Panc1 (cell line): ENCODE results near the gene BRAF. TPM values are rescaled to one million over a fixed set of nuclear protein-coding genes. Genes with fewer than 3 reads are reported as not detected.
"Not testable (repeated sequence)": the region's sequence is repeated elsewhere in the genome, so short reads cannot be mapped to it uniquely, and the experiment has no call there.

ENCODE experiments used
- ATAC-seq: fragments of 200-7000 bp; cut with Tn5 transposase; 2 replicates; pipeline ENCODE4 v1.9.1; 2020; ENCODE audit warnings: mild to moderate bottlenecking, moderate library complexity
- BruUV-seq: library from RNA; stranded (reverse); fragments of 400-500 nt; replicated peaks from 2 replicates; lab custom pipeline; 2021; lab: Mats Ljungman, UMichigan
- CTCF ChIA-PET: fragments of 300-600 bp; sonication (Branson Sonifier 250); formaldehyde crosslinking; loops from one replicate; lab custom pipeline; 2022; ENCODE audit warnings: antibody characterized with exemption; lab: Charles Lee
- POLR2A ChIA-PET: fragments of 300-600 bp; sonication (Branson Sonifier 250); formaldehyde crosslinking; loops from one replicate; lab custom pipeline; 2022; ENCODE audit warnings: antibody characterized with exemption; lab: Charles Lee
- DNase-seq: peaks from one replicate; pipeline ENCODE4 v3.0.0-alpha.2; 2010; ENCODE audit warnings: low read depth, low spot score
- H3K27ac ChIP-seq: 2 replicates; pipeline ENCODE4 v1.5.1; 2011; ENCODE audit warnings: mild to moderate bottlenecking, low read length, inconsistent platforms
- H3K27me3 ChIP-seq: fragments of 200-500 bp; sonication (Bioruptor generic); 2 replicates; pipeline ENCODE4 v1.6.0; 2014; ENCODE audit warnings: low read length, inconsistent platforms; ENCODE audit not compliant: control insufficient read depth, insufficient read depth
- H3K36me3 ChIP-seq: fragments of 200-500 bp; sonication (Bioruptor generic); 2 replicates; pipeline ENCODE4 v1.5.1; 2014; ENCODE audit warnings: inconsistent platforms, mild to moderate bottlenecking, low read length, moderate library complexity; ENCODE audit not compliant: control insufficient read depth, insufficient read depth
- H3K4me1 ChIP-seq: 2 replicates; pipeline ENCODE4 v1.5.1; 2011; ENCODE audit warnings: inconsistent platforms, mild to moderate bottlenecking, low read length, moderate library complexity; ENCODE audit not compliant: control insufficient read depth, insufficient read depth
- H3K4me3 ChIP-seq, 2 experiments: 2 replicates each; pipeline ENCODE4 v1.5.1; 2011 to 2012; ENCODE audit warnings: low read depth in 2 of 2, low read length in 2 of 2, mild to moderate bottlenecking in 2 of 2, inconsistent platforms in 1 of 2, moderate library complexity in 1 of 2
- H3K9me3 ChIP-seq: fragments of 200-500 bp; sonication (Bioruptor generic); 2 replicates; pipeline ENCODE4 v1.5.1; 2014; ENCODE audit warnings: low read depth, mild to moderate bottlenecking, inconsistent platforms, low read length, moderate library complexity; ENCODE audit not compliant: control insufficient read depth, insufficient read depth
- POLR2AphosphoS5 ChIP-seq: IDR thresholded peaks from 2 replicates; pipeline ENCODE4 v1.6.1; 2012; ENCODE audit warnings: mild to moderate bottlenecking, low read depth, low read length, moderate library complexity
- SIN3A ChIP-seq: IDR thresholded peaks from 2 replicates; pipeline ENCODE4 v1.6.1; 2012; ENCODE audit warnings: low read depth, mild to moderate bottlenecking, low read length, moderate library complexity, borderline replicate concordance; ENCODE audit not compliant: insufficient read depth
- TCF7L2 ChIP-seq: IDR thresholded peaks from 2 replicates; pipeline ENCODE4 v1.6.1; 2011; ENCODE audit warnings: mild to moderate bottlenecking, low read depth, low read length, inconsistent platforms
- in situ Hi-C: cut with HindIII; loops from 2 replicates; pipeline ENCODE4 v1.10.0; 2016; ENCODE audit warnings: low sequenced_read_pairs, low pct_unique_long_range_greater_than_20kb
- intact Hi-C: fragments of 100-400 bp; cut with micrococcal nuclease; formaldehyde crosslinking; loops from one replicate; pipeline ENCODE4 v1.10.0; 2022; ENCODE audit not compliant: unreplicated experiment
- total RNA-seq: library from RNA; stranded (reverse); gene quantifications from one replicate; pipeline ENCODE4 v1.2.1, GENCODE V29; 2021; ENCODE audit not compliant: unreplicated experiment
- TF ChIP-seq, protein P1 (sequence below), 2 experiments: IDR thresholded peaks; 2 replicates each; pipeline ENCODE4 v1.6.1; 2011 to 2012; ENCODE audit warnings: low read depth in 2 of 2, control low read depth in 1 of 2, low read length in 1 of 2, mild to moderate bottlenecking in 1 of 2, moderate library complexity in 1 of 2; ENCODE audit not compliant: insufficient read depth in 1 of 2
- TF ChIP-seq, protein P2 (sequence below): fragments of 450-650 bp; IDR thresholded peaks from 2 replicates; pipeline ENCODE4 v1.5.1; 2017; ENCODE audit warnings: mild to moderate bottlenecking

The BRAF gene
- total RNA-seq, 1 experiment from 2014 or later, result 26.3 TPM

DNA sequence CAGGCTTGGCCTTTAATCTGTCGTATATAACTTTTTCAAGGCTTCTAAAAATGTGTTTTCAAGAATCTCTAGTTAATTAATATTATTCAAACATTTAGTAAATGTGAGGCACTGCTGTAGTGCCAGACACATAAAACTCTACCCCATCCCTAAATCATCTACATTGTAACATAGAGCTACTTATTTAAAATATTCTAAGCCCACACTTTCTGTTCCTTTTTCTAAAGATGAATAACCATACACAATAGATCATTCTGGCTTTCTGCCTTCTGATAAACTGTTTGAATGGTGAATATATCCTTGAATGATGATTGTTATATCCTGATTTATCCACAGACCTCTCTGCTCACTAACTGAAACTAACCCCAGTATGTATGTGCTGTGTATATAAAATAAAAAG, 41.4 kb downstream of the BRAF start:
- Histone ChIP-seq H3K27me3 (no peaks in the 10 kb centered on the region), H3K27ac (no peak overlapping the region), H3K4me1 (no peaks in the 10 kb centered on the region), H3K36me3 (no peaks in the 10 kb centered on the region), H3K4me3 (no peak overlapping the region), H3K9me3 (no peaks in the 10 kb centered on the region)
- DNase-seq, result no peak
- in situ Hi-C loops (no loop called here), intact Hi-C loops (no loop called here)
- CTCF ChIA-PET, result interaction anchor here (0.6 kb wide), 1 partner anchor 110 kb away, joined by 4 read pairs; no protein-coding TSS in a partner anchor
- POLR2A ChIA-PET, result no interaction called here
- no peak for TF ChIP-seq SIN3A
- TF ChIP-seq, protein P1, sequence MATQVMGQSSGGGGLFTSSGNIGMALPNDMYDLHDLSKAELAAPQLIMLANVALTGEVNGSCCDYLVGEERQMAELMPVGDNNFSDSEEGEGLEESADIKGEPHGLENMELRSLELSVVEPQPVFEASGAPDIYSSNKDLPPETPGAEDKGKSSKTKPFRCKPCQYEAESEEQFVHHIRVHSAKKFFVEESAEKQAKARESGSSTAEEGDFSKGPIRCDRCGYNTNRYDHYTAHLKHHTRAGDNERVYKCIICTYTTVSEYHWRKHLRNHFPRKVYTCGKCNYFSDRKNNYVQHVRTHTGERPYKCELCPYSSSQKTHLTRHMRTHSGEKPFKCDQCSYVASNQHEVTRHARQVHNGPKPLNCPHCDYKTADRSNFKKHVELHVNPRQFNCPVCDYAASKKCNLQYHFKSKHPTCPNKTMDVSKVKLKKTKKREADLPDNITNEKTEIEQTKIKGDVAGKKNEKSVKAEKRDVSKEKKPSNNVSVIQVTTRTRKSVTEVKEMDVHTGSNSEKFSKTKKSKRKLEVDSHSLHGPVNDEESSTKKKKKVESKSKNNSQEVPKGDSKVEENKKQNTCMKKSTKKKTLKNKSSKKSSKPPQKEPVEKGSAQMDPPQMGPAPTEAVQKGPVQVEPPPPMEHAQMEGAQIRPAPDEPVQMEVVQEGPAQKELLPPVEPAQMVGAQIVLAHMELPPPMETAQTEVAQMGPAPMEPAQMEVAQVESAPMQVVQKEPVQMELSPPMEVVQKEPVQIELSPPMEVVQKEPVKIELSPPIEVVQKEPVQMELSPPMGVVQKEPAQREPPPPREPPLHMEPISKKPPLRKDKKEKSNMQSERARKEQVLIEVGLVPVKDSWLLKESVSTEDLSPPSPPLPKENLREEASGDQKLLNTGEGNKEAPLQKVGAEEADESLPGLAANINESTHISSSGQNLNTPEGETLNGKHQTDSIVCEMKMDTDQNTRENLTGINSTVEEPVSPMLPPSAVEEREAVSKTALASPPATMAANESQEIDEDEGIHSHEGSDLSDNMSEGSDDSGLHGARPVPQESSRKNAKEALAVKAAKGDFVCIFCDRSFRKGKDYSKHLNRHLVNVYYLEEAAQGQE (IDR thresholded peaks at IDR 0.05; ENCODE audit: insufficient read depth in 1 of 2, low read depth in 2 of 2, low read length in 1 of 2), result no peak
- TF ChIP-seq, protein P2, sequence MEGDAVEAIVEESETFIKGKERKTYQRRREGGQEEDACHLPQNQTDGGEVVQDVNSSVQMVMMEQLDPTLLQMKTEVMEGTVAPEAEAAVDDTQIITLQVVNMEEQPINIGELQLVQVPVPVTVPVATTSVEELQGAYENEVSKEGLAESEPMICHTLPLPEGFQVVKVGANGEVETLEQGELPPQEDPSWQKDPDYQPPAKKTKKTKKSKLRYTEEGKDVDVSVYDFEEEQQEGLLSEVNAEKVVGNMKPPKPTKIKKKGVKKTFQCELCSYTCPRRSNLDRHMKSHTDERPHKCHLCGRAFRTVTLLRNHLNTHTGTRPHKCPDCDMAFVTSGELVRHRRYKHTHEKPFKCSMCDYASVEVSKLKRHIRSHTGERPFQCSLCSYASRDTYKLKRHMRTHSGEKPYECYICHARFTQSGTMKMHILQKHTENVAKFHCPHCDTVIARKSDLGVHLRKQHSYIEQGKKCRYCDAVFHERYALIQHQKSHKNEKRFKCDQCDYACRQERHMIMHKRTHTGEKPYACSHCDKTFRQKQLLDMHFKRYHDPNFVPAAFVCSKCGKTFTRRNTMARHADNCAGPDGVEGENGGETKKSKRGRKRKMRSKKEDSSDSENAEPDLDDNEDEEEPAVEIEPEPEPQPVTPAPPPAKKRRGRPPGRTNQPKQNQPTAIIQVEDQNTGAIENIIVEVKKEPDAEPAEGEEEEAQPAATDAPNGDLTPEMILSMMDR, result no peak
- TF ChIP-seq TCF7L2, result no peak
- no peak for TF ChIP-seq POLR2AphosphoS5
- no peak for ATAC-seq
- BruUV-seq, result TSS peak; percentile 31

DNA sequence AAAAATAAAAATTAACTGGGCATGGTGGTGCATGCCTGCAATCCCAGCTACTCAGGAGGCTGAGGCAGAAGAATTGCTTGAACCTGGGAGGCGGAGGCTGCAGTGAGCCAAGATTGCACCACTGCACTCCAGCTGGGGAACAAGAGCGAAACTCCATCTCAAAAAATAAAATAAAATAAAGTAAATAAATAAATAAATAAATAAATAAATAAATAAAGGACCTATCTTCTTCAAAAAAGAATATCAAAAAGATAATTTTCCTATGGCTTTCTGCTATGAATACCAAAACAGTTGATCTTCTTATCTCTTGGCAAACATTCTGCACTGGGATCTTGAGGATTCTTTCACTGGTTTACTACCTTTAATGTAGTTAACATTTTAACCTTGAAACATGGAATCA, 41.9 kb downstream of the BRAF start:
- POLR2A ChIA-PET, DNase-seq, H3K27me3 ChIP-seq, H3K9me3 ChIP-seq, BruUV-seq, H3K27ac ChIP-seq, ATAC-seq, in situ Hi-C loops, H3K36me3 ChIP-seq, CTCF ChIA-PET, intact Hi-C loops, H3K4me3 ChIP-seq, H3K4me1 ChIP-seq: not testable (repeated sequence)

DNA sequence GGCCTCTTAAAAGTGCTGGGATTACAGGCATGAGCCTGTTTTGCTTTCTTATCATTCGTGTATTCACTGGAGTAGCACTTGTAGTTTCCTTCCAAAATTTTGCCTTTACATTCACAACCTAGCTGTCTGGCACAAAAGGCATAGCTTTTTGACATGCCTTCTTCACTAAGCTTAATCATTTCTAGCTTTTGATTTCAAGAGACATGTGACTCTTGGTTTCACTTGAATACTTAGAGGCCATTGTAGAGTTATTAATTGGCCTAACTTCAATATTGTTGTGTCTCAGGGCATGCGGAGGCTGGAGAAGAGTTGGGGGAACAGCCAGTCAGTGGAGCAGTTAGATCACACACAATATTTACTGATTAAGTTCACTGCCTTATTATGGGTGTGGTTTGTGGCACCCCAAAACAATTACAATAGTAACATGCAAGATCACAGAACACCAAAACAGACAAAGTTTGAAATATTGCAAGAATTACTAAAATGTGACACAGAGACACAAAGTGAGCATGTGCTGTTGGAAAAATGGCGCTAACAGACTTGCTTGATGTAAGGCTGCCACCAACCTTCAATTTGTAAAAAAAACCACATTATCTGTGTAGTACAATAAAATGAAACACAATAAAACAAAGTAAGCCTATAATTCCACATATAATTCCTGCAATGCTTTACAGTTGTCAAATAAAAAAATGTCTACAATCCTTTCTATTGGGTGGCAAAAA, 43.1 kb downstream of the BRAF start:
- H3K36me3 ChIP-seq, result no peaks in the 10 kb centered on the region
- no peaks in the 10 kb centered on the region for H3K4me1 ChIP-seq
- CTCF ChIA-PET, result no interaction called here
- H3K4me3 ChIP-seq, result no peak overlapping the region
- no TSS peak for BruUV-seq
- no peak overlapping the region for H3K27ac ChIP-seq
- POLR2A ChIA-PET, result no interaction called here
- no peak for DNase-seq
- H3K9me3 ChIP-seq, result peaks cover 5% of the 10 kb centered on the region; the same call in 1 of the 2 replicates
- TF ChIP-seq SIN3A, result no peak
- TF ChIP-seq TCF7L2, result no peak
- TF ChIP-seq POLR2AphosphoS5, result no peak
- TF ChIP-seq, protein P2, result no peak
- TF ChIP-seq, protein P1 (IDR thresholded peaks at IDR 0.05; ENCODE audit: insufficient read depth in 1 of 2, low read depth in 2 of 2, low read length in 1 of 2), result no peak
- H3K27me3 ChIP-seq, result no peaks in the 10 kb centered on the region
- intact Hi-C loops (no loop called here), in situ Hi-C loops (no loop called here)
- ATAC-seq, result no peak
